GM19043 (cell line): ENCODE results near the gene C19orf25.
"Not testable (repeated sequence)": the region's sequence is repeated elsewhere in the genome, so short reads cannot be mapped to it uniquely, and the experiment has no call there.

Experiments used
- ATAC-seq: cut with Tn5 transposase; IDR thresholded peaks from one replicate; pipeline ENCODE4 v1.9.1; 2021; ENCODE audit warnings: low read depth; ENCODE audit not compliant: unreplicated experiment

Gene C19orf25

GRCh38 chr19:1450735-1451731 is 28.0 kb downstream of the C19orf25 start:
- no peak for ATAC-seq

GRCh38 chr19:1449467-1450442 is 29.3 kb downstream of the C19orf25 start, which contains the start of gene APC2:
Gene APC2 (plus strand): TSS chr19:1450121. CDS start chr19:1453002, 2,881 bp downstream.
- ATAC-seq = no peak

- no peak for ATAC-seq
These were observed 31.1 kb downstream of the C19orf25 start for GRCh38 chr19:1447944-1448343.

GRCh38 chr19:1447504-1447903 is 31.5 kb downstream of the C19orf25 start:
- no peak for ATAC-seq

GRCh38 chr19:1446713-1447481 is 32.1 kb downstream of the C19orf25 start:
- no peak for ATAC-seq

- ATAC-seq = no peak
These were observed 32.9 kb downstream of the C19orf25 start for GRCh38 chr19:1445932-1446712.

GRCh38 chr19:1445185-1445931 is 33.7 kb downstream of the C19orf25 start:
- ATAC-seq = peak; percentile 61

- ATAC-seq = no peak
These were observed 37.2 kb downstream of the C19orf25 start for GRCh38 chr19:1441677-1442438.

- no peak for ATAC-seq
These were observed 38.0 kb downstream of the C19orf25 start for GRCh38 chr19:1441022-1441426.

- no peak for ATAC-seq
These were observed 38.6 kb downstream of the C19orf25 start for GRCh38 chr19:1440418-1440801.

- ATAC-seq = not testable (repeated sequence)
These were observed 39.2 kb downstream of the C19orf25 start for GRCh38 chr19:1439525-1440417.

- no peak for ATAC-seq
These were observed 40.1 kb downstream of the C19orf25 start for GRCh38 chr19:1438933-1439354.

- peak; percentile 82 for ATAC-seq
These were observed 40.7 kb downstream of the C19orf25 start, which contains the start of gene RPS15 for GRCh38 chr19:1438035-1438932. Gene RPS15 (plus strand): TSS chr19:1438396. CDS start chr19:1438426, 30 bp downstream.

GRCh38 chr19:1437609-1438008 is 41.4 kb downstream of the C19orf25 start:
- ATAC-seq = no peak

GRCh38 chr19:1435378-1435989 is 43.5 kb downstream of the C19orf25 start:
- ATAC-seq = no peak
